ENCODE results near the gene AHI1. TPM values are rescaled to one million over a fixed set of nuclear protein-coding genes. Genes with fewer than 3 reads are reported as not detected.

AHI1 gene
- total RNA-seq, 6 experiments from 2014 or later, result 14.6 to 19.1 (median 17.0) TPM

- no peaks in the 10 kb centered on the region for H3K36me3 Mint-ChIP-seq (ENCODE audit: low read depth)
- no peak for TF ChIP-seq CTCF (IDR thresholded peaks at IDR 0.05)
- no peaks in the 10 kb centered on the region for H3K9me3 Mint-ChIP-seq
- no peak for DNase-seq
- peaks cover 7% of the 10 kb centered on the region for H3K27me3 Mint-ChIP-seq (ENCODE audit: insufficient read depth)
- H3K27ac Mint-ChIP-seq, result no peak overlapping the region
- H3K4me3 Mint-ChIP-seq, result no peak overlapping the region
- peaks cover 10% of the 10 kb centered on the region for H3K4me1 Mint-ChIP-seq (ENCODE audit: low read depth)
Measured at GRCh38 chr6:135269481-135269891, 228.1 kb downstream of the AHI1 start.

GRCh38 chr6:135268740-135269139, 228.8 kb downstream of the AHI1 start:
- Mint-ChIP-seq H3K27ac (no peak overlapping the region), H3K9me3 (no peaks in the 10 kb centered on the region), H3K27me3 (ENCODE audit: insufficient read depth) (peaks cover 7% of the 10 kb centered on the region), H3K36me3 (ENCODE audit: low read depth) (no peaks in the 10 kb centered on the region), H3K4me3 (no peak overlapping the region), H3K4me1 (ENCODE audit: low read depth) (peaks cover 7% of the 10 kb centered on the region)
- TF ChIP-seq CTCF (IDR thresholded peaks at IDR 0.05), result no peak
- no peak for DNase-seq

- H3K27ac Mint-ChIP-seq, result no peak overlapping the region
- H3K4me3 Mint-ChIP-seq, result no peak overlapping the region
- no peaks in the 10 kb centered on the region for H3K36me3 Mint-ChIP-seq (ENCODE audit: low read depth)
- H3K27me3 Mint-ChIP-seq (ENCODE audit: insufficient read depth), result peaks cover 7% of the 10 kb centered on the region
- no peak for DNase-seq
- H3K4me1 Mint-ChIP-seq (ENCODE audit: low read depth), result peaks cover 7% of the 10 kb centered on the region
- TF ChIP-seq CTCF (IDR thresholded peaks at IDR 0.05), result no peak
- H3K9me3 Mint-ChIP-seq, result no peaks in the 10 kb centered on the region
Measured at GRCh38 chr6:135268263-135268662, 229.3 kb downstream of the AHI1 start.

GRCh38 chr6:135267085-135267484, 230.5 kb downstream of the AHI1 start:
- no peak for TF ChIP-seq CTCF (IDR thresholded peaks at IDR 0.05)
- H3K4me1 Mint-ChIP-seq (ENCODE audit: low read depth), result peaks cover 7% of the 10 kb centered on the region
- peaks cover 7% of the 10 kb centered on the region for H3K27me3 Mint-ChIP-seq (ENCODE audit: insufficient read depth)
- no peak overlapping the region for H3K4me3 Mint-ChIP-seq
- DNase-seq, result no peak
- no peaks in the 10 kb centered on the region for H3K36me3 Mint-ChIP-seq (ENCODE audit: low read depth)
- no peaks in the 10 kb centered on the region for H3K9me3 Mint-ChIP-seq
- H3K27ac Mint-ChIP-seq, result no peak overlapping the region

GRCh38 chr6:135266675-135267074, 230.9 kb downstream of the AHI1 start:
- TF ChIP-seq CTCF (IDR thresholded peaks at IDR 0.05), result no peak
- Mint-ChIP-seq H3K9me3 (no peaks in the 10 kb centered on the region), H3K4me3 (no peak overlapping the region), H3K27ac (no peak overlapping the region), H3K27me3 (ENCODE audit: insufficient read depth) (peaks cover 6% of the 10 kb centered on the region), H3K36me3 (ENCODE audit: low read depth) (no peaks in the 10 kb centered on the region), H3K4me1 (ENCODE audit: low read depth) (peaks cover 7% of the 10 kb centered on the region)
- DNase-seq, result no peak

- 0 out of 2 replicates have a peak, but pooled peaks cover under 1% of the 10 kb centered on the region for H3K4me1 Mint-ChIP-seq (ENCODE audit: low read depth)
- no peaks in the 10 kb centered on the region; the same call in 1 of the 2 replicates for H3K27me3 Mint-ChIP-seq (ENCODE audit: insufficient read depth)
- H3K36me3 Mint-ChIP-seq (ENCODE audit: low read depth), result no peaks in the 10 kb centered on the region
- no peak overlapping the region for H3K4me3 Mint-ChIP-seq
- H3K27ac Mint-ChIP-seq, result no peak overlapping the region
- H3K9me3 Mint-ChIP-seq, result no peaks in the 10 kb centered on the region
- no peak for DNase-seq
- no peak; the same call in 1 of the 2 replicates for TF ChIP-seq CTCF (IDR thresholded peaks at IDR 0.05)
Measured at GRCh38 chr6:135265278-135265677, 232.3 kb downstream of the AHI1 start.
